Activated T-helper 2 cell treated with anti-CD3 and anti-CD28 coated beads, Interferon-gamma antibody, Interleukin-2, Interleukin-4, amounts not matched to agents 10 μg/mL and 5 μg/mL and 100 μg/mL, durations not matched to agents 14 hours and 24 hours and 36 hours (primary cell): ENCODE results near the gene EPC2. TPM values are rescaled to one million over a fixed set of nuclear protein-coding genes. Genes with fewer than 3 reads are reported as not detected.

Experiments used
- DNase-seq: peaks from one replicate; pipeline ENCODE4 v3.0.0; 2021; ENCODE audit warnings: low spot score
- H3K27ac Mint-ChIP-seq: one replicate; pipeline ENCODE4 v1.8.0; 2021; ENCODE audit warnings: mixed read lengths
- H3K27me3 Mint-ChIP-seq: one replicate; pipeline ENCODE4 v1.8.0; 2021; ENCODE audit warnings: low read depth, mixed read lengths
- H3K36me3 Mint-ChIP-seq: one replicate; pipeline ENCODE4 v1.8.0; 2021; ENCODE audit warnings: low read depth, mixed read lengths
- H3K4me1 Mint-ChIP-seq: one replicate; pipeline ENCODE4 v1.8.0; 2021; ENCODE audit warnings: low read depth, mixed read lengths
- H3K4me3 Mint-ChIP-seq: one replicate; pipeline ENCODE4 v1.8.0; 2021; ENCODE audit warnings: low read depth, mild to moderate bottlenecking, moderate library complexity, mixed read lengths
- H3K9me3 Mint-ChIP-seq: one replicate; pipeline ENCODE4 v1.8.0; 2021; ENCODE audit warnings: mixed read lengths
- intact Hi-C: fragments of 100-400 bp; cut with micrococcal nuclease; formaldehyde crosslinking; loops from one replicate; pipeline ENCODE4 v1.15.1; 2023
- total RNA-seq: library from RNA; stranded (reverse); gene quantifications from 2 replicates; pipeline ENCODE4 v1.2.3, GENCODE V29; 2022

Gene EPC2
- total RNA-seq, 1 donor from 2014 or later, result 25.4 TPM

DNA sequence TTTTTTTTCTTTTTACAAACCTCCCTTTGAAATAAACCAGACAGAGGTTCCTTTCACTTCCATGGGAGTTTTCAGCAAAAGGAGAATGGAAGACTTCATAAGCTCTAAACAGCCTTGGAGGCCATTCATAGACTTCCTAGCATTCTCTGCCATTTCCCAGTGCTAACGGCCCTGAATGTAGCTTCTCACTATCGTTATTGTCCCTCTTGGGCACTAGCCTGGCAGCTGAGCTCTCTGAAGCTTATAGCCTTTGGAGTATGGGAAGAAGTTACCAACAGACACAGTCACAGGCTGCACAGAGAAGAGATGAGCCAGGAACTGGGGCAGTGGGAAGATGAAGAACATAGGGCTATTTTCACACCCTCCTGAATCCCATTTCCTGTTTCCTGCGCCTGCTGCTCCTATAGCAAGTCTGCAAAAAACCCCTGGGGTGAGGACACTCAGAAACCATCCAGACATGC lies 29.1 kb upstream of the EPC2 start:
- H3K27me3 Mint-ChIP-seq, result no peaks in the 10 kb centered on the region
- peaks cover 3% of the 10 kb centered on the region for H3K36me3 Mint-ChIP-seq
- peaks cover 4% of the 10 kb centered on the region for H3K9me3 Mint-ChIP-seq
- DNase-seq, result no peak
- H3K4me3 Mint-ChIP-seq, result no peak overlapping the region
- H3K27ac Mint-ChIP-seq, result no peak overlapping the region
- intact Hi-C loops, result no loop called here
- peaks cover 14% of the 10 kb centered on the region for H3K4me1 Mint-ChIP-seq

DNA sequence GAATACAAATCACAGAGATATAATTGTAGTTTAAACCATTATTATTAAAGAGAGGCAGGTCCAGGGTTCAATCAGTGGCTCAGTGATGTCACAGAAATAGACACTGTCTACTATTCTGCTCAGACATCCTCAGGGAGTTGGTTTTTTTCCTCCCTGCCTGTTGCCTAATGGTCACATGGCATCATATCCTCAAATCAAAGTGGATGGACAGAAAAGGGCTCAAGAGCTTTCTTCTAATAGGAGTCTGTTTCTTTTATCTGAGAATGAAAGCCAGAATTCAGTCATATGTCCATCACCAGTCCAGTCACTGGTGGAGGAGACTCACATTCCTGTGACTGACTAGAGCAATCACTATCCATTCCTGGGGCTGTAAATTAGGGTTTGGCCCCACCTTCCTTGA lies 27.9 kb upstream of the EPC2 start:
- Mint-ChIP-seq H3K36me3 (peaks cover 3% of the 10 kb centered on the region), H3K27ac (no peak overlapping the region), H3K4me1 (peaks cover 14% of the 10 kb centered on the region), H3K27me3 (no peaks in the 10 kb centered on the region), H3K4me3 (no peak overlapping the region), H3K9me3 (peaks cover 4% of the 10 kb centered on the region)
- no peak for DNase-seq
- intact Hi-C loops, result no loop called here

DNA sequence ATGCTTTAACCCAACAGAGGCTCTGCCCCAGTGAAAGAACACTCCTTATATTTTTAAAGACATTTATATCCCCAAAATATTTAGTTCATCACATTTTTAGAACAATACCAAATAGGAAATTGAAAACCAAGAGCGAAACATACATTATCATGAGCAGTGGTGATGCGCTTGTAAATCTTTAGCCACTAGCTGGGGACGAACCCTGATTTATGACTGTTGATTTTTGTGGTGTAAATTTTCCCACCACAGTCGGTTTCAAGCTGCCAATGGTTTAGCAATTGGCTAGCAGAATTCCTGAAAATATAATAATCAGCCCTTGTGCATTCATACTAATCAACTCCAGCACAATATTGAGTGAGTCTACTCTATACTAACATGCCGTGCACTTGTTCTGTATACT lies 27.3 kb upstream of the EPC2 start:
- intact Hi-C loops, result no loop called here
- no peak for DNase-seq
- peaks cover 4% of the 10 kb centered on the region for H3K9me3 Mint-ChIP-seq
- H3K27ac Mint-ChIP-seq, result no peak overlapping the region
- no peaks in the 10 kb centered on the region for H3K27me3 Mint-ChIP-seq
- no peak overlapping the region for H3K4me3 Mint-ChIP-seq
- H3K4me1 Mint-ChIP-seq, result peaks cover 14% of the 10 kb centered on the region
- H3K36me3 Mint-ChIP-seq, result peaks cover 3% of the 10 kb centered on the region

DNA sequence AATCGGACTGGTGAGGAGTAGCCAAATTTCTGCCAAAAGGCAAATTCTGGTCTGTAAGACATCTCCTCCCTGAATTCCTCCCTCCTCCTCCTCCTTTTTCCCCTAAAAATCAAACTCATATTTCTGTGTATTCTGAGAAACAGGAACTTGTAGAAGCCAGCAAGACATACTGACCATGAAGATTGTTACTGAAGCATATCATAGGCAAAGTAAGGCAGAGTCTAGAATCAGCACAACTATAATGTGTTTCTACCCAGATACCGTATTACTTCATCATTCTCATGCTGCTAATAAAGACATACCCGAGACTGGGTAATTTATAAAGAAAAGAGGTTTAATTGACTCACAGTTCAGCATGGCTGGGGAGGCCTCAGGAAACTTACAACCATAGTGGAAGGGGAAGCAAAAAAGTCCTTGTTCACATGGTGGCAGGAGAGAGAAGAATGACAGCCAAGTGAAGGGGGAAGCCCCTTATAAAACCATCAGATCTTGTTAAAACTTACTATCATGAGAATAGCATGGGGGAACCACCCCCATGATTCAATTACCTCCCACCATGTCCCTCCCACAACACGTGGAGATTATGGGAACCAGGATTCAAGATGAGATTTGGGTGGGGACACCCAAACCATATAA lies 24.9 kb upstream of the EPC2 start:
- H3K9me3 Mint-ChIP-seq, result no peaks in the 10 kb centered on the region
- intact Hi-C loops, result no loop called here
- H3K36me3 Mint-ChIP-seq, result no peaks in the 10 kb centered on the region

DNA sequence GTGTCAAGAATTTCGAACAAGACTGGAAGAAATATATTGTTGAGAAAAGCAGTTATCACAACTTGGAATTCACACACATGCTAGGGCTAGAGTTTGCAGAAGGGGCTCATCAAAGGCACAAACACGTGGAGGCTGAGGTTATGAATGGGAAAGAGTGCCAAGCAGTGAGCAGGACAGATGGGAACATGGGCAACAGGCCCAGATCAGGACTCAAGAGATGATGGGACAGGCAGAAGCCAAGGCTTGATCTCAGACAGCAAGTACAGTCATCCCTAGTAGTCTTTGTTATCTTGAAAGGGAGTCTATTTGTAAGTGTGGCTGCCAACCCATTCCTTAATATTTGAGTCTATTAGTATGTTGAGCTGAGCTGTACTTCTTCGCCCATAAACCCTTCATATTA lies 22.2 kb upstream of the EPC2 start:
- no peak for DNase-seq
- H3K36me3 Mint-ChIP-seq, result no peaks in the 10 kb centered on the region
- intact Hi-C loops, result no loop called here
- no peaks in the 10 kb centered on the region for H3K9me3 Mint-ChIP-seq
- peaks cover 6% of the 10 kb centered on the region for H3K27me3 Mint-ChIP-seq
- H3K4me1 Mint-ChIP-seq, result peaks cover 3% of the 10 kb centered on the region
- no peak overlapping the region for H3K27ac Mint-ChIP-seq
- no peak overlapping the region for H3K4me3 Mint-ChIP-seq

More for the DNA sequence above, 24.9 kb upstream of the EPC2 start:
- Mint-ChIP-seq H3K27me3 (peaks cover 2% of the 10 kb centered on the region), H3K27ac (no peak overlapping the region), H3K4me3 (no peak overlapping the region), H3K4me1 (peaks cover 6% of the 10 kb centered on the region)
- DNase-seq, result no peak

DNA sequence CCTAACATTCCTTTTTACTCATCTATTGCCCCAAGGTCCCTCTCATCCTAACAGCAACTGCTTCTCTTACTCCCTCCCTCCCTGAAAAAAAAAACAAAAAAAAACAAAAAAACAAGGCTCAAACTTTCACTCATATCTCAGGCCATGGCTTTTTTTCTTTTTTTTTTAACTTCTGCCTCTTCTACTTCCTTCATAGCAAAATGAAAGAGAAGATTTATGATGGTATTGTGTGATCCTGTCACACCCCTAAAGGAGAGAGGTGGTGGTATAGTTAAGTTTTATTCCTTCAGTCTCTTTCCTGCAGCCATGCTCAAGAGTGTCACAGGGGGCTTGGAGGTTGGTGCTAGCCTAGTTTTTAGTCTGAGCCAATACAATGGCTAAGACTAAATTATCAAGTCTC lies 21.5 kb upstream of the EPC2 start:
- H3K9me3 Mint-ChIP-seq, result no peaks in the 10 kb centered on the region

DNA sequence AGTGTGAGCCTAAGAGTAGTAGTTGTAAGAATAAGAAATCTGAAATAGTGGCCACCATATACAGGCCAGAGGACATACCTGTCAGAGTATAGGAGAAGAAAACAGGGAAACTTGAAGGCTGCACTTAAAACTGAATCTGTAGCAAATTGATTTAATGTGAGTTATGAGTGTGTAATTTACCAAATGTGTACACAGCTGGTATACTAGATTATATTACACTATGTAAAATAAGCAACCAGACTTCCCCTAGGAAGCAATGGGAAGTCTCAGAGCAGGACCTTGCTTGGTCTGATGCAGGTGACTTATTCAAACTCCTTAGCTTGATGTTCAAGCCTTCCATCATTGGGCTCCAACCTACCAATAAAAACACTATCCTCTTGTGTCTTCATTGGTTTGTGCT lies 17.3 kb upstream of the EPC2 start:
- peaks cover 8% of the 10 kb centered on the region for H3K27me3 Mint-ChIP-seq
- intact Hi-C loops, result no loop called here
- no peaks in the 10 kb centered on the region for H3K9me3 Mint-ChIP-seq
- H3K4me1 Mint-ChIP-seq, result peaks cover 6% of the 10 kb centered on the region
- DNase-seq, result no peak
- no peak overlapping the region for H3K4me3 Mint-ChIP-seq
- H3K27ac Mint-ChIP-seq, result no peak overlapping the region
- no peaks in the 10 kb centered on the region for H3K36me3 Mint-ChIP-seq

More for the DNA sequence above, 21.5 kb upstream of the EPC2 start:
- intact Hi-C loops, result no loop called here
- no peak overlapping the region for H3K4me3 Mint-ChIP-seq
- no peak overlapping the region for H3K27ac Mint-ChIP-seq
- no peak for DNase-seq
- no peaks in the 10 kb centered on the region for H3K36me3 Mint-ChIP-seq
- peaks cover 3% of the 10 kb centered on the region for H3K4me1 Mint-ChIP-seq
- peaks cover 6% of the 10 kb centered on the region for H3K27me3 Mint-ChIP-seq

DNA sequence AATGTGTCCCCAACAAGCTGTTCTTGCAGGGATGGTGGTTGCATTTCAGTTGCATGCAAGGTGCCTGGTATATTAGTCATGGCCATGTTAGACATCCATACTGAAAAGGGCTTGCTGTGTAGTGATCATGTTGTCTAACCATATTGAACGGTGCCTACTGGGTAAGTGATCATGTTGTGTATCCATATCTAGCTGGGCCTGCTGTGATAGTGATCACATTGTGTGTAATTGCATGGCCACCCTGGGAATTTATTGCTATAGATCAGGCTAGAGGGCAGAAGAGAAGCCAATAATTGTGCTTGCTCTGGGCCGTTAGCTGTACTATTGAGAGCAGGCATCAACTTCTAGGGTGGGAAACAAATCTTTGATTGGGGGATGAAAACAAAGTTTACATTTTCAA lies 9.8 kb upstream of the EPC2 start:
- no peaks in the 10 kb centered on the region for H3K36me3 Mint-ChIP-seq
- H3K27me3 Mint-ChIP-seq, result peaks cover 12% of the 10 kb centered on the region
- intact Hi-C loops, result no loop called here
- no peaks in the 10 kb centered on the region for H3K9me3 Mint-ChIP-seq
- H3K27ac Mint-ChIP-seq, result no peak overlapping the region
- DNase-seq, result no peak
- peaks cover 3% of the 10 kb centered on the region for H3K4me1 Mint-ChIP-seq
- no peak overlapping the region for H3K4me3 Mint-ChIP-seq

DNA sequence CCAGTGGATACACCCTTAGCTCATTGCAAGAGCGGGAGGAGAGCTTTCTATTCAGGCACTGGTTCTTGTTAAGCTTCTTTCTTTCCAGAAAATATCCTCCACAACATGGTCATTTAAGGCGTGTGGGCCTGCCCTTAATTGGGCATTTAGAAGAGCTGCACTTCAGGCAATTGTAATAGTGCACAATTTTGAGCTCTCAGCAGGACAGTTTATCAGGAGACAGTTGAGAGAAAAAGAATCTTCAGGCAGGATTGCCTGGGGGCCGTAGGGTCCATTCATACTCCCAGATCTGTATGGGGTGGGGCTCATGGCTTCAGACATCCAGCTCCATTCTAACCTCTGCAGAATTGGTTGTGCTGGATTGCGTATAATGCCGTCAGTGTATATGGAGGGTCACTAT lies 6.0 kb upstream of the EPC2 start:
- H3K9me3 Mint-ChIP-seq, result no peaks in the 10 kb centered on the region
- no peaks in the 10 kb centered on the region for H3K36me3 Mint-ChIP-seq
- no peak for DNase-seq
- no peak overlapping the region for H3K27ac Mint-ChIP-seq
- peaks cover 12% of the 10 kb centered on the region for H3K4me1 Mint-ChIP-seq
- intact Hi-C loops, result no loop called here
- peaks cover 10% of the 10 kb centered on the region for H3K27me3 Mint-ChIP-seq
- no peak overlapping the region for H3K4me3 Mint-ChIP-seq

DNA sequence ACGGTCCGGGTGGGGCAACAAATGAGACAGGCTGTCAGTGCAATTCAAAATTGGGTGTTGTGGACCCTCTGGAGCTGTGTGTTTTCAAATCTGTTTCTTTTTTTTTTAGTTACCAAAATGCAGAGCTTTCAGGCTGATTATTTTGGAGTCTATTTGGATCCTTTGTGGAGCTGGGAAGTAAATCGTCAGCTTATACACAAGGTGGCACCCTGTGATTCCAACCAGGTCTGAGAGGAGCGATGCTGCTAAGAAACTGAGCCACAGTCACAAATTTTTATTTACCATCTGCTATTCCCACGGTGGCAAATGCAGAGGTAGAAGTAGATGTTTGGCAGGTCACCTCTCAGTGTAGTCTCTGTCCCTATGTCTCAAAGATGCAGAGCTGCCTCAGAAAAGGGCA lies 3.8 kb upstream of the EPC2 start:
- Mint-ChIP-seq H3K27me3 (peaks cover 6% of the 10 kb centered on the region), H3K36me3 (no peaks in the 10 kb centered on the region), H3K4me1 (peaks cover 17% of the 10 kb centered on the region), H3K4me3 (no peak overlapping the region), H3K27ac (no peak overlapping the region), H3K9me3 (no peaks in the 10 kb centered on the region)
- intact Hi-C loops, result loop anchor here (5.0 to 10.0 kb wide), 3 partner anchors 98 to 427 kb away; no protein-coding TSS in a partner anchor
- no peak for DNase-seq

DNA sequence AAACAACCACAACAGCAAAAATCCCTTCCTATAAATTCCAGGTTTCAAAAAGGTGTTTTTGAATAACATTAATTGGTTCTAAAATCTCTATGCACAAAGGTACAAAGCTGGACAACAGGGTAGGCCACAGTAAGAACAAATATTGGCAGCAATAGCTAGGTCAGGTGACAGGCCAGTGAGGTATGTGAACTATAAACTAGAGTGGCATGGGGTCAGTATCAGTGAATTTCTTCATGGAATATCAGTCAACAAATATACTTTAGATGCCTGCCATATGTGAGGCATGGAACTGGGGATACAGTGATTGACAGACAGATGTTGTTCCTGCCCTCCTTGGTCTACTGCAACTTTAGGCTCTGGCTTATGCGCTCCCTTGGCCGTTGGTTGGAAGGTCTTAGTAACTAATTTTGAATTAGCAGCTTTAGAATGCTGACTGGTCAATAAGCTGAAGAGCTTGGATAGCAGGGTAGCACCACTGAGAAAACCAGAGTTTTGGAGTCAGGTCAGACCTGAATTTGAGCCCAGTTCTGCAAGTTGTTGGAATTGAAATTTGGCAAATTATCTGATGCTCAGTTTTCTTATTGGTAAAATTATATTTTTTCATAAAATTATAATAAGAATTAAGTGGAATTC lies 2.3 kb upstream of the EPC2 start:
- DNase-seq, result no peak
- peaks cover 6% of the 10 kb centered on the region for H3K27me3 Mint-ChIP-seq
- H3K36me3 Mint-ChIP-seq, result peaks cover 3% of the 10 kb centered on the region
- intact Hi-C loops, result loop anchor here (5.0 to 10.0 kb wide), 3 partner anchors 100 to 425 kb away; no protein-coding TSS in a partner anchor
- no peaks in the 10 kb centered on the region for H3K9me3 Mint-ChIP-seq
- H3K4me3 Mint-ChIP-seq, result no peak overlapping the region
- peaks cover 19% of the 10 kb centered on the region for H3K4me1 Mint-ChIP-seq
- H3K27ac Mint-ChIP-seq, result no peak overlapping the region

DNA sequence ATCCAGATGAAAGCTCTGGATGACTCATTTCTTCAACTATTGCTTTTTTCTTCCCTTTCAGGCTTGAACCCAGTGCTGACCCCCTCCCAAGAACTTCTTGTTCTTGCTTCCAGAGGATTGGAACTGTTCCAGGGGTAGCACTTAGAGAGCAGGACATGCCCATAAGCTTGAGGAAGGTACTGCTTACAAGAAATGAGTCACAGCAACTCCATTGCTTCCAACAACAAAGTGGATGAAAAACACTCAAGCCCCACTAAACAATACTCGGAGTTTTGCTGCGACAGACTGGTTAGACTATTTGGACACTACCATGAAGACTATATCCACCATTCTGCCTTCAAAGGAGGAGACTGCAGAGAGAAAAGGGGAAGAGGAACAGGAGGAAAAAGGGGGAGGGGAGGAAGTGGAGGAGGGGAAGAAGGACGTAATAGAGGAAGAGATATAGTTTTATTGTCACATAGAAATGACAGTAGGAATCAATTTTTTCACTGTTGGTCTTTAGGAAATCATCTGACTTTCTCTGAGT lies 1.6 kb upstream of the EPC2 start:
- no peak for DNase-seq
- Mint-ChIP-seq H3K9me3 (no peaks in the 10 kb centered on the region), H3K27me3 (peaks cover 6% of the 10 kb centered on the region), H3K27ac (peak overlapping the region; percentile 96), H3K36me3 (peaks cover 6% of the 10 kb centered on the region), H3K4me3 (peak overlapping the region; percentile 70), H3K4me1 (peaks cover 22% of the 10 kb centered on the region)
- intact Hi-C loops, result loop anchor here (1.0 to 10.0 kb wide), 8 partner anchors 29 to 424 kb away; no protein-coding TSS in a partner anchor

DNA sequence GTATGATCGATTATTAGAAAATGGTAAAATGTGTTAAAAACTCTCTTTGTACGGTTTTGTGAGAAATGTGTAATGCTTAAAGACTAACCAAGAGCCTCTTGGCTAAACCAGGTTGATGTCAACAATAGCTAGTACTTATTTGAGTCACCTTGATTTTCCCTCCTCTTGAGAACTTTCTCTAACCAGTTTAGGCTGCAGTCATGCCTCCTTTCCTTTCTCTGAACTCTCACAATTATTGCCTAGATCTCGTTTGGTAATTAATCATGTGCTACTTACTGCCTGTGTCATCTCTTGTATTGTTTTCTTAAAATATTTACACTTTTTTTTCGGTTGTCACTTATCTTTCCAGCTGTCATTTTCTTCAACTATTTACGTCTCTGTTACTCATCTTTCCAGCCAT lies 1.1 kb upstream of the EPC2 start:
- Mint-ChIP-seq H3K9me3 (no peaks in the 10 kb centered on the region), H3K27ac (peak overlapping the region; percentile 96), H3K4me1 (peaks cover 22% of the 10 kb centered on the region), H3K4me3 (peak overlapping the region; percentile 95), H3K36me3 (peaks cover 7% of the 10 kb centered on the region), H3K27me3 (peaks cover 6% of the 10 kb centered on the region)
- DNase-seq, result no peak
- intact Hi-C loops, result loop anchor here (1.0 to 10.0 kb wide), 8 partner anchors 29 to 424 kb away; no protein-coding TSS in a partner anchor
